Measurements from ENCODE around the gene LAMA2.

The LAMA2 gene

GRCh38 chr6:129184808-129185366 is 301.9 kb downstream of the LAMA2 start:
- DNase-seq, result no peak

- DNase-seq, result no peak
Observed at GRCh38 chr6:129186988-129187387, 304.1 kb downstream of the LAMA2 start.

GRCh38 chr6:129188306-129188705 is 305.4 kb downstream of the LAMA2 start:
- no peak for DNase-seq

- no peak for DNase-seq
Observed at GRCh38 chr6:129188795-129189194, 305.9 kb downstream of the LAMA2 start.

- DNase-seq, result no peak
Observed at GRCh38 chr6:129189266-129189665, 306.3 kb downstream of the LAMA2 start.

- no peak for DNase-seq
Observed at GRCh38 chr6:129191235-129191634, 308.3 kb downstream of the LAMA2 start.

GRCh38 chr6:129192458-129192989 is 309.6 kb downstream of the LAMA2 start:
- DNase-seq, result no peak

GRCh38 chr6:129194306-129194941 is 311.5 kb downstream of the LAMA2 start:
- no peak for DNase-seq

GRCh38 chr6:129195161-129195560 is 312.2 kb downstream of the LAMA2 start:
- DNase-seq, result no peak

- DNase-seq, result no peak
Observed at GRCh38 chr6:129195643-129196042, 312.7 kb downstream of the LAMA2 start.

- DNase-seq, result no peak
Observed at GRCh38 chr6:129197154-129197553, 314.2 kb downstream of the LAMA2 start.

GRCh38 chr6:129200151-129200550 is 317.2 kb downstream of the LAMA2 start:
- no peak for DNase-seq

- DNase-seq, result no peak
Observed at GRCh38 chr6:129203190-129203900, 320.4 kb downstream of the LAMA2 start.

- DNase-seq, result no peak
Observed at GRCh38 chr6:129206821-129207220, 323.9 kb downstream of the LAMA2 start.

- no peak for DNase-seq
Observed at GRCh38 chr6:129207832-129208231, 324.9 kb downstream of the LAMA2 start.

- no peak for DNase-seq
Observed at GRCh38 chr6:129208415-129209034, 325.6 kb downstream of the LAMA2 start.

GRCh38 chr6:129209355-129209754 is 326.4 kb downstream of the LAMA2 start:
- no peak for DNase-seq

GRCh38 chr6:129210684-129211083 is 327.7 kb downstream of the LAMA2 start:
- DNase-seq, result no peak

GRCh38 chr6:129211626-129212025 is 328.7 kb downstream of the LAMA2 start:
- no peak for DNase-seq

GRCh38 chr6:129212081-129212480 is 329.1 kb downstream of the LAMA2 start:
- no peak for DNase-seq

GRCh38 chr6:129215246-129215645 is 332.3 kb downstream of the LAMA2 start:
- no peak for DNase-seq

- no peak for DNase-seq
Observed at GRCh38 chr6:129215916-129216520, 333.1 kb downstream of the LAMA2 start.

GRCh38 chr6:129217701-129218100 is 334.8 kb downstream of the LAMA2 start:
- DNase-seq, result no peak
